ENCODE results near the gene TBCEL.

The TBCEL gene

GRCh38 chr11:120988603-120989002, 35.3 kb upstream of the TBCEL start:
- TF ChIP-seq, protein P1, sequence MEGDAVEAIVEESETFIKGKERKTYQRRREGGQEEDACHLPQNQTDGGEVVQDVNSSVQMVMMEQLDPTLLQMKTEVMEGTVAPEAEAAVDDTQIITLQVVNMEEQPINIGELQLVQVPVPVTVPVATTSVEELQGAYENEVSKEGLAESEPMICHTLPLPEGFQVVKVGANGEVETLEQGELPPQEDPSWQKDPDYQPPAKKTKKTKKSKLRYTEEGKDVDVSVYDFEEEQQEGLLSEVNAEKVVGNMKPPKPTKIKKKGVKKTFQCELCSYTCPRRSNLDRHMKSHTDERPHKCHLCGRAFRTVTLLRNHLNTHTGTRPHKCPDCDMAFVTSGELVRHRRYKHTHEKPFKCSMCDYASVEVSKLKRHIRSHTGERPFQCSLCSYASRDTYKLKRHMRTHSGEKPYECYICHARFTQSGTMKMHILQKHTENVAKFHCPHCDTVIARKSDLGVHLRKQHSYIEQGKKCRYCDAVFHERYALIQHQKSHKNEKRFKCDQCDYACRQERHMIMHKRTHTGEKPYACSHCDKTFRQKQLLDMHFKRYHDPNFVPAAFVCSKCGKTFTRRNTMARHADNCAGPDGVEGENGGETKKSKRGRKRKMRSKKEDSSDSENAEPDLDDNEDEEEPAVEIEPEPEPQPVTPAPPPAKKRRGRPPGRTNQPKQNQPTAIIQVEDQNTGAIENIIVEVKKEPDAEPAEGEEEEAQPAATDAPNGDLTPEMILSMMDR (IDR thresholded peaks at IDR 0.05; ENCODE audit: insufficient read depth, low read depth, low read length, missing control alignments): no peak
- no peak for DNase-seq (ENCODE audit: low read depth)
- H3K4me3 ChIP-seq (ENCODE audit: low read depth, low read length): no peak overlapping the region

DNA sequence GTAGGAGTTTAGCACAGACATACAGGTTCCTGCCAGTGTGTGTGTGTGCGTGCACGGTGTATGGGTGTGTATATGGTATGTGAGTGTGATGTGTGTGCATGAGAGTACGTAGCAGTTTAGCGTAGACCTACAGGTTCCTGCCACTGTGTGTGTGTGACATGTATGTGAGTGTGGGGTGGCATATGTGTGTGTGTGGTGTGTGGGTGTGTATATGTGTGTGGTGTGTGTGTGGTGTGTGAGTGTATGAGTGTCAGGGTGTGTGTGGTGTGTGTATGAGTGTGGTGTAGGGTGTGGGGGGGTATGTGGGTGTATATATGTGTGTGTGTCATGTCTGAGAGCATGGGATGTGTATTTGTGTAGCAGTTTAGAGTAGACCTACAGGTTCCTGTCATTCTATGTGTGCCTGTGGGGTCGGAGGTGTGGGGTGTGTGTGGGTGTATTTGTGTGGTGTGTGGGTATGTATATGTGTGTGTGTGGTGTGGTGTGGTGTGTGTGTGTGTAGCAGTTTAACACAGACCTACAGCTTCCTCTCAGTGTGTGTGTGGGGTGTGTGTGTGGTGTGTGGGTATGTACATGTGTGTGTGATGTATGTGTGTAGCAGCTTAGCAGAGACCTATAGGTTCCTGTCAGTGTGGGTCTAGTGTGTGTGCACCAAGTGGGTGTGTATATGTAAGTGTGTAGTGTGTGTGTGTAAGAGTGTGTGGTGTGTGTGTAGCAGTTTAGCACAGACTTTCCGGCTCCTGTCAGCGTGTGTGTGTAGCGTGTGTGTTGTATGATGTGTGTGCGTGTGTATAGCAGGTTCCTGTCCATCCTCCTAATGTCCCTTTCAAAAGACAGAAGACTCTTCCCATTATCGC, 31.8 kb upstream of the TBCEL start:
- H3K4me3 ChIP-seq (ENCODE audit: low read depth, low read length): no peak overlapping the region
- DNase-seq (ENCODE audit: low read depth): no peak
- TF ChIP-seq, protein P1 (IDR thresholded peaks at IDR 0.05; ENCODE audit: insufficient read depth, low read depth, low read length, missing control alignments): no peak

GRCh38 chr11:120994091-120994859, 29.6 kb upstream of the TBCEL start:
- TF ChIP-seq, protein P1 (IDR thresholded peaks at IDR 0.05; ENCODE audit: insufficient read depth, low read depth, low read length, missing control alignments): no peak
- H3K4me3 ChIP-seq (ENCODE audit: low read depth, low read length): no peak overlapping the region
- DNase-seq (ENCODE audit: low read depth): no peak

DNA sequence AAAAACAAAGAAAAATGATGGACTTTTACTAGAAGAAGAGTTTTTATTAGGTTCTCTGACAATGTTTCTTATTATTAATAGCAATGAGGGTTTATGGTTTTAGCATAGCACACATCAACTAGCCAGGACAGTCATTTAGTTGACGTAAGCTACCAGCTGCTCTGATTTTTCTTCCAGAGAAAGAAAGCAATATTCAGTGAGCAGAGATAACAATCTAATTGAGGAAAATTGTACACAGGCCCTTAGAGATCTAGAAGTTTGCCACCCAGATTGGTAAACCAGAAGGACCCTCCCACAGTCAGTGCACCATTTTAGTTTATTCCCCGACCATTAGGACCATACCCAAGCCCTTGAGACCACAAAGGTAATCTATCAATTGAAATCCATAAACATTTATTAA, 28.7 kb upstream of the TBCEL start:
- TF ChIP-seq, protein P1 (IDR thresholded peaks at IDR 0.05; ENCODE audit: insufficient read depth, low read depth, low read length, missing control alignments): no peak
- no peak overlapping the region for H3K4me3 ChIP-seq (ENCODE audit: low read depth, low read length)

GRCh38 chr11:120996973-120997372, 26.9 kb upstream of the TBCEL start:
- TF ChIP-seq, protein P1 (IDR thresholded peaks at IDR 0.05; ENCODE audit: insufficient read depth, low read depth, low read length, missing control alignments): no peak
- no peak overlapping the region for H3K4me3 ChIP-seq (ENCODE audit: low read depth, low read length)
- no peak for DNase-seq (ENCODE audit: low read depth)

More for the DNA sequence above, 28.7 kb upstream of the TBCEL start:
- no peak for DNase-seq (ENCODE audit: low read depth)

- H3K4me3 ChIP-seq (ENCODE audit: low read depth, low read length): no peak overlapping the region
- no peak for DNase-seq (ENCODE audit: low read depth)
- TF ChIP-seq, protein P1 (IDR thresholded peaks at IDR 0.05; ENCODE audit: insufficient read depth, low read depth, low read length, missing control alignments): no peak
These were observed 25.3 kb upstream of the TBCEL start for GRCh38 chr11:120998581-120998980.
